Liver (tissue), 9 donors: ENCODE results near the gene TECR. TPM values are rescaled to one million over a fixed set of nuclear protein-coding genes. Genes with fewer than 3 reads are reported as not detected.

Source experiments
- DNase-seq: peaks from one replicate; pipeline ENCODE4 v3.0.0-alpha.2; 2017; ENCODE audit warnings: low spot score
- H3K27ac ChIP-seq, 2 donors: one replicate each; pipeline ENCODE4 v1.7.0; 2013; ENCODE audit warnings: inconsistent platforms in 2 of 2, low read length in 2 of 2, control low read depth in 1 of 2, low read depth in 1 of 2, mild to moderate bottlenecking in 1 of 2
- H3K27me3 ChIP-seq, 4 donors: one replicate each; pipeline versions ENCODE4 v1.6.1 to v1.7.0; 2013; ENCODE audit warnings: low read length in 3 of 4, inconsistent platforms in 1 of 4, mild to moderate bottlenecking in 1 of 4, moderate library complexity in 1 of 4; ENCODE audit not compliant: control insufficient read depth in 4 of 4, insufficient read depth in 4 of 4
- H3K36me3 ChIP-seq, 4 donors: one replicate each; pipeline versions ENCODE4 v1.6.1 to v1.7.0; 2013; ENCODE audit warnings: low read length in 3 of 4, mild to moderate bottlenecking in 3 of 4, low read depth in 1 of 4, moderate library complexity in 1 of 4; ENCODE audit not compliant: control insufficient read depth in 4 of 4, insufficient read depth in 3 of 4
- H3K4me1 ChIP-seq, 4 donors: one replicate each; pipeline versions ENCODE4 v1.6.1 to v1.7.0; 2013; ENCODE audit warnings: low read length in 3 of 4, mild to moderate bottlenecking in 3 of 4, moderate library complexity in 1 of 4; ENCODE audit not compliant: control insufficient read depth in 4 of 4, insufficient read depth in 4 of 4
- H3K4me3 ChIP-seq, 3 donors: one replicate each; pipeline versions ENCODE4 v1.6.1 to v1.7.0; 2013; ENCODE audit warnings: low read length in 3 of 3, control low read depth in 1 of 3, low read depth in 1 of 3, mild to moderate bottlenecking in 1 of 3
- H3K9ac ChIP-seq, 2 donors: one replicate each; pipeline ENCODE4 v1.7.0; 2013; ENCODE audit warnings: low read length in 2 of 2, mild to moderate bottlenecking in 2 of 2, moderate library complexity in 2 of 2, control low read depth in 1 of 2, low read depth in 1 of 2
- H3K9me3 ChIP-seq, 4 donors: one replicate each; pipeline versions ENCODE4 v1.6.1 to v1.7.0; 2013; ENCODE audit warnings: low read length in 3 of 4; ENCODE audit not compliant: control insufficient read depth in 4 of 4
- ATF3 ChIP-seq: IDR thresholded peaks from 2 replicates; pipeline ENCODE4 v1.6.1; 2016; ENCODE audit warnings: antibody characterized with exemption
- EGR1 ChIP-seq, 2 donors: IDR thresholded peaks; 2 replicates each; pipeline ENCODE4 v1.6.1; 2016 to 2018; ENCODE audit warnings: antibody characterized with exemption in 2 of 2, low read depth in 2 of 2
- FOXA1 ChIP-seq: IDR thresholded peaks from 2 replicates; pipeline ENCODE4 v1.6.1; 2016; ENCODE audit warnings: antibody characterized with exemption
- FOXA2 ChIP-seq: IDR thresholded peaks from 2 replicates; pipeline ENCODE4 v1.6.1; 2016; ENCODE audit warnings: antibody characterized with exemption
- GABPA ChIP-seq, 2 donors: IDR thresholded peaks in 1 of 2; conservative IDR thresholded peaks in 1 of 2; 2 replicates each; pipeline ENCODE4 v1.6.1; 2016; ENCODE audit warnings: antibody characterized with exemption in 2 of 2, mild to moderate bottlenecking in 1 of 2, moderate library complexity in 1 of 2
- HNF4A ChIP-seq, 2 donors: conservative IDR thresholded peaks; 2 replicates each; pipeline ENCODE4 v1.6.1; 2016; ENCODE audit warnings: antibody characterized with exemption in 2 of 2, mild to moderate bottlenecking in 2 of 2
- HNF4G ChIP-seq: IDR thresholded peaks from 2 replicates; pipeline ENCODE4 v1.6.1; 2016; ENCODE audit warnings: antibody characterized with exemption
- JUND ChIP-seq, 2 donors: IDR thresholded peaks; 2 replicates each; pipeline ENCODE4 v1.6.1; 2016; ENCODE audit warnings: antibody characterized with exemption in 2 of 2
- NR2F2 ChIP-seq: IDR thresholded peaks from 2 replicates; pipeline ENCODE4 v1.6.1; 2016; ENCODE audit warnings: antibody characterized with exemption
- RAD21 ChIP-seq, 2 donors: IDR thresholded peaks; 2 replicates each; pipeline ENCODE4 v1.6.1; 2016; ENCODE audit warnings: antibody characterized with exemption in 2 of 2, mild to moderate bottlenecking in 2 of 2
- RXRA ChIP-seq, 2 donors: IDR thresholded peaks; 2 replicates each; pipeline ENCODE4 v1.6.1; 2017 to 2018; ENCODE audit warnings: antibody characterized with exemption in 2 of 2, mild to moderate bottlenecking in 1 of 2
- SP1 ChIP-seq: IDR thresholded peaks from 2 replicates; pipeline ENCODE4 v1.6.1; 2018; ENCODE audit warnings: antibody characterized with exemption, mild to moderate bottlenecking
- TAF1 ChIP-seq: conservative IDR thresholded peaks from 2 replicates; pipeline ENCODE4 v1.6.1; 2016; ENCODE audit warnings: antibody characterized with exemption, mild to moderate bottlenecking
- YY1 ChIP-seq: IDR thresholded peaks from 2 replicates; pipeline ENCODE4 v1.6.1; 2016; ENCODE audit warnings: antibody characterized with exemption, mild to moderate bottlenecking
- ZBTB33 ChIP-seq: IDR thresholded peaks from 2 replicates; pipeline ENCODE4 v1.6.1; 2016; ENCODE audit warnings: antibody characterized with exemption
- WGBS: extraction: QIAGEN DNeasy Blood & Tissue Kit; methylation state at CpG from one replicate; pipeline ENCODE4 v1.1.7; 2013; 5-methylcytosine and 5-hydroxymethylcytosine counted together
- polyA plus RNA-seq, 2 donors: library from polyadenylated mRNA; stranded (reverse) in 1 of 2; unstranded in 1 of 2; fragments of 200-250 nt in 1 of 2; fragments of >200 nt in 1 of 2; fragmentation: Nextera tagmentation in 1 of 2; extraction: Ambion mirVana in 1 of 2; gene quantifications; one replicate each; pipeline versions ENCODE4 v1.2.1 to v1.2.3, GENCODE V29; 2013 to 2015
- total RNA-seq, 2 donors: library from RNA; depleted of rRNA; stranded (reverse); fragments of >200 nt; gene quantifications; one replicate each; pipeline ENCODE4 v1.2.3, GENCODE V29; 2014
- TF ChIP-seq, protein P1 (sequence below): IDR thresholded peaks from 2 replicates; pipeline ENCODE4 v1.6.1; 2016; ENCODE audit warnings: antibody characterized with exemption, mild to moderate bottlenecking
- TF ChIP-seq, protein P2 (sequence below): IDR thresholded peaks from 2 replicates; pipeline ENCODE4 v1.6.1; 2016; ENCODE audit warnings: antibody characterized with exemption
- TF ChIP-seq, protein P3 (sequence below): fragments of 150-350 bp; IDR thresholded peaks from 2 replicates; pipeline ENCODE4 v1.5.1; 2017; ENCODE audit warnings: improper control_type of control experiment, low read depth, low read length; ENCODE audit not compliant: missing input control
- donor health status: healthy.
- donor health status: healthy.
- donor health status: healthy.
- donor health status: healthy.
- donor health status: healthy.

Gene TECR
- total RNA-seq, result 10 to 100 TPM; 26.4 to 35.3 TPM
- polyA plus RNA-seq, result 100 to 1,000 TPM in 1 of 2 donors, 10 to 100 TPM in 1; 86.3 to 157 TPM

- Histone ChIP-seq H3K4me3 (peak within 1 kb of the TSS; percentile 60 to 99 (median 76)), H3K9ac (peak within 1 kb of the TSS; percentile 74 to 94), H3K4me1 (peaks cover 0 to 18% (median 6%) of the 10 kb centered on the region in 4 donors), H3K27ac (peak within 1 kb of the TSS; percentile 80 to 97), H3K9me3 (no peaks in the 10 kb centered on the region), H3K36me3 (no peaks in the 10 kb centered on the region), H3K27me3 (no peaks in the 10 kb centered on the region)
- DNase-seq, result peak; percentile 100
- no peak for TF ChIP-seq ATF3
- TF ChIP-seq RXRA (IDR thresholded peaks at IDR 0.05), result peak in 1 of 2 donors; percentile 34
- TF ChIP-seq, protein P1, sequence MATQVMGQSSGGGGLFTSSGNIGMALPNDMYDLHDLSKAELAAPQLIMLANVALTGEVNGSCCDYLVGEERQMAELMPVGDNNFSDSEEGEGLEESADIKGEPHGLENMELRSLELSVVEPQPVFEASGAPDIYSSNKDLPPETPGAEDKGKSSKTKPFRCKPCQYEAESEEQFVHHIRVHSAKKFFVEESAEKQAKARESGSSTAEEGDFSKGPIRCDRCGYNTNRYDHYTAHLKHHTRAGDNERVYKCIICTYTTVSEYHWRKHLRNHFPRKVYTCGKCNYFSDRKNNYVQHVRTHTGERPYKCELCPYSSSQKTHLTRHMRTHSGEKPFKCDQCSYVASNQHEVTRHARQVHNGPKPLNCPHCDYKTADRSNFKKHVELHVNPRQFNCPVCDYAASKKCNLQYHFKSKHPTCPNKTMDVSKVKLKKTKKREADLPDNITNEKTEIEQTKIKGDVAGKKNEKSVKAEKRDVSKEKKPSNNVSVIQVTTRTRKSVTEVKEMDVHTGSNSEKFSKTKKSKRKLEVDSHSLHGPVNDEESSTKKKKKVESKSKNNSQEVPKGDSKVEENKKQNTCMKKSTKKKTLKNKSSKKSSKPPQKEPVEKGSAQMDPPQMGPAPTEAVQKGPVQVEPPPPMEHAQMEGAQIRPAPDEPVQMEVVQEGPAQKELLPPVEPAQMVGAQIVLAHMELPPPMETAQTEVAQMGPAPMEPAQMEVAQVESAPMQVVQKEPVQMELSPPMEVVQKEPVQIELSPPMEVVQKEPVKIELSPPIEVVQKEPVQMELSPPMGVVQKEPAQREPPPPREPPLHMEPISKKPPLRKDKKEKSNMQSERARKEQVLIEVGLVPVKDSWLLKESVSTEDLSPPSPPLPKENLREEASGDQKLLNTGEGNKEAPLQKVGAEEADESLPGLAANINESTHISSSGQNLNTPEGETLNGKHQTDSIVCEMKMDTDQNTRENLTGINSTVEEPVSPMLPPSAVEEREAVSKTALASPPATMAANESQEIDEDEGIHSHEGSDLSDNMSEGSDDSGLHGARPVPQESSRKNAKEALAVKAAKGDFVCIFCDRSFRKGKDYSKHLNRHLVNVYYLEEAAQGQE, result peak; percentile 81
- TF ChIP-seq HNF4A (conservative IDR thresholded peaks at IDR 0.05), result peak in 1 of 2 donors; percentile 19
- peak; percentile 19 for TF ChIP-seq FOXA1
- TF ChIP-seq, protein P2, sequence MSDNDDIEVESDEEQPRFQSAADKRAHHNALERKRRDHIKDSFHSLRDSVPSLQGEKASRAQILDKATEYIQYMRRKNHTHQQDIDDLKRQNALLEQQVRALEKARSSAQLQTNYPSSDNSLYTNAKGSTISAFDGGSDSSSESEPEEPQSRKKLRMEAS, result peak; percentile 42
- no peak for TF ChIP-seq NR2F2
- TF ChIP-seq EGR1 (IDR thresholded peaks at IDR 0.05; ENCODE audit: low read depth in 2 of 2), result peak; percentile 97 to 99
- TF ChIP-seq, protein P3, sequence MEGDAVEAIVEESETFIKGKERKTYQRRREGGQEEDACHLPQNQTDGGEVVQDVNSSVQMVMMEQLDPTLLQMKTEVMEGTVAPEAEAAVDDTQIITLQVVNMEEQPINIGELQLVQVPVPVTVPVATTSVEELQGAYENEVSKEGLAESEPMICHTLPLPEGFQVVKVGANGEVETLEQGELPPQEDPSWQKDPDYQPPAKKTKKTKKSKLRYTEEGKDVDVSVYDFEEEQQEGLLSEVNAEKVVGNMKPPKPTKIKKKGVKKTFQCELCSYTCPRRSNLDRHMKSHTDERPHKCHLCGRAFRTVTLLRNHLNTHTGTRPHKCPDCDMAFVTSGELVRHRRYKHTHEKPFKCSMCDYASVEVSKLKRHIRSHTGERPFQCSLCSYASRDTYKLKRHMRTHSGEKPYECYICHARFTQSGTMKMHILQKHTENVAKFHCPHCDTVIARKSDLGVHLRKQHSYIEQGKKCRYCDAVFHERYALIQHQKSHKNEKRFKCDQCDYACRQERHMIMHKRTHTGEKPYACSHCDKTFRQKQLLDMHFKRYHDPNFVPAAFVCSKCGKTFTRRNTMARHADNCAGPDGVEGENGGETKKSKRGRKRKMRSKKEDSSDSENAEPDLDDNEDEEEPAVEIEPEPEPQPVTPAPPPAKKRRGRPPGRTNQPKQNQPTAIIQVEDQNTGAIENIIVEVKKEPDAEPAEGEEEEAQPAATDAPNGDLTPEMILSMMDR, result no peak
- no peak for TF ChIP-seq JUND (IDR thresholded peaks at IDR 0.05)
- peak; percentile 66 for TF ChIP-seq YY1
- peak; percentile 86 for TF ChIP-seq TAF1
- TF ChIP-seq SP1, result peak; percentile 94
- no peak for TF ChIP-seq FOXA2
- peak in 1 of 2 donors; percentile 7 for TF ChIP-seq RAD21 (IDR thresholded peaks at IDR 0.05)
- TF ChIP-seq HNF4G, result no peak
- peak in 1 of 2 donors; percentile 63 for TF ChIP-seq GABPA (IDR thresholded peaks at IDR 0.05 in 1 of 2, conservative IDR thresholded peaks at IDR 0.05 in 1 of 2)
- TF ChIP-seq ZBTB33, result no peak
- under 1% methylated on average over 59 of the region's 59 CpGs for WGBS
These were observed at the start of gene TECR for GRCh38 chr19:14529254-14530004. Gene TECR, plus strand, starts transcription at chr19:14529594. Its CDS starts 103 bp downstream, at chr19:14529697.
